Measurements from ENCODE around the gene ZNF532.

The ZNF532 gene

DNA sequence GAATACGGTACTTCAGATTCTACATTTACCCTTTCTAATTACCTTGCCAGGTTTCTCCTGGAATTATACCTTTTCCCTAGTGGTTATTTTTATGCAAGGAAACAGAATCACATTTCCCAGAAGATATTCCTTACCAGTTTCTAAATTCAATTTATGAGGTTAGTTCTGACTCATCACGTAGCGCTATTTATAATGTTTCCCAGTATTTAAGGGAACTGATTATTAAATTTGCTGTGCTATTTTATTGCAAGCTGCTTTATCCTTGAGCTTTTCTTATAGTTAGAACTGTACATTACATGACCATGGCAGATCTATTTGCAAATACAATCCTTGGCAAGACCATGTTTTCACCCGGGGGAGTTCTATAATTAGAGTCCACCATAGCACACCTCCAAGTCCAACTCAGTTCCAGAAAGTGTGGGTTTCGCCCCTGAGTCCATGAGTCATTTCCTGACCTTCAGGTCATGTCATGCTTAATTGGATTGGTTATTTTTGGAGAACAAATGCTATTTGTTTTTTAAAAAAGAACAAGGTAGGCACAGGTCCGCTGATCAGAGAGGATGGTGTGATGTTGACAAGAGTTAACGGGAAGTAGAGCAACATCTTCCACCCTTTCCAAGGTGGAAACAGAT is 126.6 kb downstream of the ZNF532 start:
- no peak overlapping the region for H3K4me3 ChIP-seq (ENCODE audit: low read depth, low read length)
- H3K27me3 ChIP-seq (ENCODE audit: insufficient read depth, low read length), result no peaks in the 10 kb centered on the region
- H3K79me2 ChIP-seq (ENCODE audit: control insufficient read depth, insufficient read depth, low read length, unreplicated experiment), result no peaks in the 10 kb centered on the region
- H3K27ac ChIP-seq (ENCODE audit: low read depth, low read length), result peak overlapping the region; percentile 98; the same call in 1 of the 2 replicates
- H3K4me1 ChIP-seq (ENCODE audit: control insufficient read depth, insufficient read depth, low read length, unreplicated experiment), result peaks cover 47% of the 10 kb centered on the region
- H3K36me3 ChIP-seq (ENCODE audit: insufficient read depth, low read length), result peaks cover 2% of the 10 kb centered on the region; the same call in 1 of the 2 replicates
- no peak overlapping the region for H2AFZ ChIP-seq (ENCODE audit: low read length, unreplicated experiment)

DNA sequence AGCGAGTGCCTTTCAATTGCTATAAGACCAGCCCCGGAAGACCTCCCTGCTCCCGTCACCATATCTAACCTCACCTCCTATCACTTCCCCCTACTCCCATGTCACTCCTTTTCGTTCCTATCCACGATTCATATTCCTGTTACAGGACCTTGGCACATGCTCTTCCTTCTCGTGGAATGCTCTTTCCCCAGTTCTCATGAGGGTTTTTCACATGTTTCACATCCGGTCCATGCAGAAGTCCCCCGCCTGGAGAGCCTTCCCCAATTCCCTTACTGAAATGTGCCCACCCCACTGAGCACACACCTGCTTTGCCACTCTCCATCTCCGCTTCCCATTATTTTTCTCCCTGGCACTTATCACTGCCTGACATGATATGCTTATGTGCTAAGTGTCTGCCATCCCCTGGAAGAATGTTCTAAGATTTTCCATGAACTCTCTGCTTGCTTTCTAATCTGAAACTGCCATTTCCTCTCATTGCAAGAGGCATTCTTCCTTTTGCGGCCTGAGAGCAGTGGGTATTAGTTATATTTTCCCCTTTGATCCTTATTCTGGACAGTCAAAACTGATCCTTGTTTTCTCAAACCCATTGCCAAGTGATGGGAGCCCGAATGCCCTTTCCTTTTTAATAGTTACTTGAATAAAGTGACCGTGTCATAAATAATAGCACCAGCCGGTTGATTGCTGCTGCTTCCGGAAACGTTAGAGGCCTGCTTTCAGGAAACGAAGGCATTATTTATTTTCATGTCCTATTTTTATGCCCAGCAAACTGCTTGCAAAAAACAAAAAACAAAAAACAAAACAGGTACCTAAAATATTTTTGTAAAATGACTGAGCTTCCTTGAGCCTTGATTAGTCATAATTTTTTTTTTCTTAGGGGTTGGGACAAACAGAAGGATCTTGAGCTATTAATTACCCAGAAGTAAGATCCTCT is 127.9 kb downstream of the ZNF532 start:
- Histone ChIP-seq H3K36me3 (ENCODE audit: insufficient read depth, low read length) (no peaks in the 10 kb centered on the region), H3K27ac (ENCODE audit: low read depth, low read length) (peak overlapping the region; percentile 98), H3K27me3 (ENCODE audit: insufficient read depth, low read length) (no peaks in the 10 kb centered on the region), H3K4me3 (ENCODE audit: low read depth, low read length) (peak overlapping the region; percentile 17; the same call in 1 of the 2 replicates), H3K4me1 (ENCODE audit: control insufficient read depth, insufficient read depth, low read length, unreplicated experiment) (peaks cover 60% of the 10 kb centered on the region), H3K79me2 (ENCODE audit: control insufficient read depth, insufficient read depth, low read length, unreplicated experiment) (no peaks in the 10 kb centered on the region), H2AFZ (ENCODE audit: low read length, unreplicated experiment) (peak overlapping the region; percentile 10)

DNA sequence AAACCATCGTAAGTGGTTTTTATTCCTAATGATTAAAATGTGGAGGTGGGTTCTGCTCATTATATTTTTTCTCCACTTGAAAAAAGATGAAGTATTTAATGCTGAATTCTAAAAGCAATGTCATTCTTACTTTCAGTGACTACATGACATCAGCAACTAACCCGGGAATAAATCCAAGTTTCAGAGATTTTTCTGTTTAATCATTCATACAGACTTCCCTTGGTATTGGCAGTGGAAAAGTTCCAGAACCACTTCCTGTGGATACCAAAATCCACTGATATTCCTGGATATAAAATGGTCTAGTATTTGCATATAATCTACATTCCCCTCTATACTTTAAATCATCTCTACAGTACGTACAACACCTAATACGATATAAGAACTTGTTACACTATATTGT is 128.6 kb downstream of the ZNF532 start:
- Histone ChIP-seq H3K4me3 (ENCODE audit: low read depth, low read length) (peak overlapping the region; percentile 17; the same call in 1 of the 2 replicates), H3K27ac (ENCODE audit: low read depth, low read length) (peak overlapping the region; percentile 98), H2AFZ (ENCODE audit: low read length, unreplicated experiment) (no peak overlapping the region), H3K27me3 (ENCODE audit: insufficient read depth, low read length) (no peaks in the 10 kb centered on the region), H3K79me2 (ENCODE audit: control insufficient read depth, insufficient read depth, low read length, unreplicated experiment) (no peaks in the 10 kb centered on the region), H3K36me3 (ENCODE audit: insufficient read depth, low read length) (no peaks in the 10 kb centered on the region), H3K4me1 (ENCODE audit: control insufficient read depth, insufficient read depth, low read length, unreplicated experiment) (peaks cover 63% of the 10 kb centered on the region)

DNA sequence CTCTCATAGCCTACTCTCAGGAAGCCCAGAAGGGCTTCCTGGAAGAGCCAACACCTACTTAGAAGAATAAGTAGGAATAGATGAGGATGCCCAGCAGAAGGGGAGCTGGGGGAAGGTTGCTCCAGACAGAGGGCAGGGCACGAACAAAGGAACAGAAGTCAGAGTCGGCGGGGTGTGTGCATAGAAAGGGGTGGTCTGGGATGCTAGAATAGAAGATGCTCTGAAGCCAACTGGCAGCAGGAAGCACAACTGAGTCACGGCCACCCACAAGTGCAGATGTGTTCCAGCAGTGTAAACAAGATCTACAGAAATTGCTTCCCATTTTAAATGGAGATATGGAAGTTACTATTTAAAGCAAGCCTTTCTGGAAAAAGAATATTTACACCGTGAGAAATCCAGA is 131.0 kb downstream of the ZNF532 start:
- Histone ChIP-seq H3K4me3 (ENCODE audit: low read depth, low read length) (peak overlapping the region; percentile 23; the same call in 1 of the 2 replicates), H2AFZ (ENCODE audit: low read length, unreplicated experiment) (no peak overlapping the region), H3K4me1 (ENCODE audit: control insufficient read depth, insufficient read depth, low read length, unreplicated experiment) (peaks cover 74% of the 10 kb centered on the region), H3K27me3 (ENCODE audit: insufficient read depth, low read length) (no peaks in the 10 kb centered on the region), H3K27ac (ENCODE audit: low read depth, low read length) (peak overlapping the region; percentile 98), H3K36me3 (ENCODE audit: insufficient read depth, low read length) (no peaks in the 10 kb centered on the region), H3K79me2 (ENCODE audit: control insufficient read depth, insufficient read depth, low read length, unreplicated experiment) (no peaks in the 10 kb centered on the region)

DNA sequence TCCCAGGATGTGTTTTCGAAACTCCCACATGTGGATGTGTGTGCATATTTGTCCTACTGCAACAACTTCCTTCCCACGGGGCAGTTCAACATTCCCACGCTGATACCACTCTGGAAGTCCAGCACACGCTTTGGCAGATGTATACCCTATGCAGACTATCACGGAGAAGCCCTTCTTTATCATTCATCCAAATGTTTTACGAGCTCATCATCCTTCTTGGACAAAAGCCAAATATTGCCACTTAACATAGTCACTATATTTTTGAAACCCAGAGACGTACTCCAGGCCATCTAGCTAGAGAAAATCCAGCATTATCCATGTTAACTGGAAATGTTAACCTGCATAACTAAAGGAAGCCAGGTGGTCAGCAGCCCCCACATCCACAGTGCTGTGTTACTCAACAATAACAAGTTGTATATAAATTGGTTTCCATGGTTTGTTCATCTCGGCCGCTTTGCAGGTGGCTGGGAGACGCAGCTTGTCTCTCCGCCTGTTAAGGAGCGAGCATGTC is 131.5 kb downstream of the ZNF532 start:
- H3K79me2 ChIP-seq (ENCODE audit: control insufficient read depth, insufficient read depth, low read length, unreplicated experiment), result no peaks in the 10 kb centered on the region
- no peak overlapping the region for H2AFZ ChIP-seq (ENCODE audit: low read length, unreplicated experiment)
- H3K27ac ChIP-seq (ENCODE audit: low read depth, low read length), result peak overlapping the region; percentile 98
- H3K36me3 ChIP-seq (ENCODE audit: insufficient read depth, low read length), result no peaks in the 10 kb centered on the region
- H3K4me3 ChIP-seq (ENCODE audit: low read depth, low read length), result peak overlapping the region; percentile 23; the same call in 1 of the 2 replicates
- peaks cover 69% of the 10 kb centered on the region for H3K4me1 ChIP-seq (ENCODE audit: control insufficient read depth, insufficient read depth, low read length, unreplicated experiment)
- H3K27me3 ChIP-seq (ENCODE audit: insufficient read depth, low read length), result no peaks in the 10 kb centered on the region

DNA sequence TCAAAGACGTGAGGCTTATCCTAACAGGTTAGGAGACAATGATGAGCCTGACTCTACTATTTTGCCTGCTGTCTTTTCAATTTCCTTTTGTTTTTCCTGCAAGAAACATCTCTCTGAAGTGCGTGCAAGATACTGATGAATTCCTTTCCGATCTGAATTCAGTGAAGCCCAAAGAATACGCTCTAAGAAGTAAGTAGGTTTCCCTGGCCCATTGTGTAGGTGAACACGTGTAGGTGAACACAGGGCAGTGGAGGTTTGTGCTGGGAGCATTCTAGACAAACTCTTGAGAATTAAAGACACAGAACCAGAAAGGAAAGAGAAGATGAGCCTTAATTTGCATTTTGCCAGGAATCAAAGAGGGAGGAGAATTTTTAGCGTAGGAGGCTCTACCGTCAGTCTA is 132.0 kb downstream of the ZNF532 start:
- Histone ChIP-seq H3K4me1 (ENCODE audit: control insufficient read depth, insufficient read depth, low read length, unreplicated experiment) (peaks cover 64% of the 10 kb centered on the region), H3K79me2 (ENCODE audit: control insufficient read depth, insufficient read depth, low read length, unreplicated experiment) (no peaks in the 10 kb centered on the region), H3K27ac (ENCODE audit: low read depth, low read length) (peak overlapping the region; percentile 98), H3K36me3 (ENCODE audit: insufficient read depth, low read length) (no peaks in the 10 kb centered on the region), H3K4me3 (ENCODE audit: low read depth, low read length) (no peak overlapping the region), H3K27me3 (ENCODE audit: insufficient read depth, low read length) (no peaks in the 10 kb centered on the region), H2AFZ (ENCODE audit: low read length, unreplicated experiment) (no peak overlapping the region)

DNA sequence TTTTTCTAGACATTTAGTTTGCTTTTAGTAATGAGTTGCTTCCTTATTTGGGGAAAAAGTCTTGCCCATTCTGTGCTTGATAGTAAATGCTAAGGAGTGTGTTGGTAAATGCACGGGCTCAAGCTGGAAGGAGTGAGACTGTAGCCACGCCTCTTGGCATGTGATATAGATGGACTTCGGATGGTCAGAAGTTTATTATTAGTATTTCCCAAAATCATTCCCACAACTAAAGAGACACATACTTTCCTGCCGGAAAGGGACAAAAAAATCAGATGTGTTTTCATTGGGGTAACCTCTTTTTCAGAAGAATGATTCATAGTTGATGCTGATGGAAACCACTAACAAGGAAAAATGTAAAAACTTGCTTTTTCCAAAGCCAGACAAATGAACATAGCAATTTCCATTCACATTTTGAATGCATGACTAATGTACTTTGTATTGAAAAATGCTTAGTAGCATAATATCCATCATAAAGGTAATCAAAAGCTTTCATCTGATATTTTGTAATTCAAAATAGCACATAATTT is 133.2 kb downstream of the ZNF532 start:
- H3K27ac ChIP-seq (ENCODE audit: low read depth, low read length), result peak overlapping the region; percentile 98
- peaks cover 52% of the 10 kb centered on the region for H3K4me1 ChIP-seq (ENCODE audit: control insufficient read depth, insufficient read depth, low read length, unreplicated experiment)

DNA sequence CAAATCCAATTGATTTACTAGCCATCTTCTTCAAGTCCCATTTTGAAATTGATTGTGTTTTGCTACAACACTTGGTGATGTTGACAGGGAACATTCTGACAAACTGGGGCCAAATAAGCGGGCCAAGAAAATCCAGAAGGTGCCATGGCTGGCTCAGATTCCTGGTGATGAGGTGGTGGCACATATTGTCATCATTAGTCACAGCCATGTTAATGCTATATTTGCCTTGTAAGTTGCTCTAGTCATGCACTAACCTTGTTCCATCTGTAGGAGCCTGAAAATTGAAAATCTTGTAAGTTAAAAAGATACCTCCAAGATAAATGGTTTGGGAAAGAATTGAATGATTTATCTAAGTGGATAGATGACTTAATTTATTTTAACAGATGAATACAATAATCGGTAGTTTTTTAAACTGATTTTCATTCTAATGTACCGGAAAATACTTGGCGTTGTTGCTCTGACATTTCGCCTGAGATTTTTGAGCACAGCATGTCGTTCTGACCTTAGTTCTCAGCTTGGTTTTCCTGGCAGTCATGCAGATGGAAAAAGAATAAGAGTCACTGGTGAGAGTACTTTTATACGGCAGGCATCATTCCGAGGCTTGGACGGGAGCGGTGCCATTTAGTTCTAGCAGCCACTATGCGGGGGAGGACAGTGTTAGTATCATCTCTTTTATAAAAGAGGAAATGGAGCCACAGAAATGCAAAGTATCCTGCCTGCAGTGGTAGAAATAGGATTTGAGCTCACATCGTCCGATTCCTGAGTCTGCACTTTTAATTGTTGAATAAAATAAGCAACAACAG is 133.9 kb downstream of the ZNF532 start:
- H3K79me2 ChIP-seq (ENCODE audit: control insufficient read depth, insufficient read depth, low read length, unreplicated experiment), result no peaks in the 10 kb centered on the region
- H3K36me3 ChIP-seq (ENCODE audit: insufficient read depth, low read length), result no peaks in the 10 kb centered on the region
- H3K27me3 ChIP-seq (ENCODE audit: insufficient read depth, low read length), result no peaks in the 10 kb centered on the region
- peaks cover 49% of the 10 kb centered on the region for H3K4me1 ChIP-seq (ENCODE audit: control insufficient read depth, insufficient read depth, low read length, unreplicated experiment)
- H3K27ac ChIP-seq (ENCODE audit: low read depth, low read length), result peak overlapping the region; percentile 98
- peak overlapping the region; percentile 64 for H2AFZ ChIP-seq (ENCODE audit: low read length, unreplicated experiment)
- H3K4me3 ChIP-seq (ENCODE audit: low read depth, low read length), result peak overlapping the region; percentile 64

More for the DNA sequence above, 133.2 kb downstream of the ZNF532 start:
- peak overlapping the region; percentile 64 for H3K4me3 ChIP-seq (ENCODE audit: low read depth, low read length)
- H2AFZ ChIP-seq (ENCODE audit: low read length, unreplicated experiment), result no peak overlapping the region
- H3K27me3 ChIP-seq (ENCODE audit: insufficient read depth, low read length), result no peaks in the 10 kb centered on the region
- no peaks in the 10 kb centered on the region for H3K79me2 ChIP-seq (ENCODE audit: control insufficient read depth, insufficient read depth, low read length, unreplicated experiment)
- H3K36me3 ChIP-seq (ENCODE audit: insufficient read depth, low read length), result no peaks in the 10 kb centered on the region

DNA sequence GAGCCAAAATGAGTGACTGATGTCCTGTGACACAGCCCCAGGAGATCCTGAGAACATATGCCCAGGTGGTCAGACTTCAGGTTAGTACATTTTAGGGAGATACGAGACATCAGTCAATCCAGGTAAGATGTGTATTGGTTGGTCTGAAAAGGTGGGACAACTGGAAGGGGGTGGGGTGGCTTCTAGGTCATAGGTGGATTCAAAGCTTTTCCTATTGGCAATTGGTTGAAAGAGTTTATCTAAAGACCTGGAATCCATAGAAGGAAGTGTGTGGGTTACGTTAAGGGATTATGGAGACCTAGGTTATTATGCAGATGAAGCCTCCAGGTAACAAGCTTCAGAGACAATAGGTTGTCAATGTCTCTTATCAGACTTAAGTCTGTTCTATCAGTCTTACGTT is 136.5 kb downstream of the ZNF532 start:
- Histone ChIP-seq H3K4me1 (ENCODE audit: control insufficient read depth, insufficient read depth, low read length, unreplicated experiment) (peaks cover 48% of the 10 kb centered on the region), H3K79me2 (ENCODE audit: control insufficient read depth, insufficient read depth, low read length, unreplicated experiment) (no peaks in the 10 kb centered on the region), H3K27ac (ENCODE audit: low read depth, low read length) (no peak overlapping the region), H3K4me3 (ENCODE audit: low read depth, low read length) (no peak overlapping the region), H3K27me3 (ENCODE audit: insufficient read depth, low read length) (no peaks in the 10 kb centered on the region), H2AFZ (ENCODE audit: low read length, unreplicated experiment) (no peak overlapping the region), H3K36me3 (ENCODE audit: insufficient read depth, low read length) (no peaks in the 10 kb centered on the region)

DNA sequence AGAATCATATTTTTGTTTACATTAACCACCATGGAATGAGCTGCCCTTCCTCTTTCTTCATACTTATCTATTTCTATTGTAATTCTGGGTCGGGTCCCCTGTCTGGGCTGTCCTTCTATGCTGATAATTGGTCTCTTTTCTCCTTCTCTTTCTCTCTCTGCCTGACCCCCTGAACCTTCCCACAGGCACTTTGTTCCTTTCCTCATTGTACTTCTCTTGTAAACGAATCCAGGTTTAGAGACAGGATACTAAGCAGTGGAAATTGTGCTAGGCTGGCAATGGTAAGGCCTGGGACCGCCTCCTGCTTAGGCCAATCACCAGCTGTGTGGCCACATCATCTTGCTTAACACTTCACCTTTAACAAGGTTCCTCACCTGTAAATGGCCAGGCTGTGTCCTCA is 137.0 kb downstream of the ZNF532 start:
- no peak overlapping the region for H2AFZ ChIP-seq (ENCODE audit: low read length, unreplicated experiment)
- no peaks in the 10 kb centered on the region for H3K36me3 ChIP-seq (ENCODE audit: insufficient read depth, low read length)
- H3K4me1 ChIP-seq (ENCODE audit: control insufficient read depth, insufficient read depth, low read length, unreplicated experiment), result peaks cover 42% of the 10 kb centered on the region
- H3K79me2 ChIP-seq (ENCODE audit: control insufficient read depth, insufficient read depth, low read length, unreplicated experiment), result no peaks in the 10 kb centered on the region
- H3K27me3 ChIP-seq (ENCODE audit: insufficient read depth, low read length), result no peaks in the 10 kb centered on the region
- no peak overlapping the region for H3K4me3 ChIP-seq (ENCODE audit: low read depth, low read length)
- H3K27ac ChIP-seq (ENCODE audit: low read depth, low read length), result no peak overlapping the region
